Neuronal stem cell (in vitro differentiated cells): ENCODE results near the gene PAIP2B.

ENCODE experiments used
- DNase-seq: peaks from one replicate; pipeline ENCODE4 v3.0.0-alpha.2; 2013; ENCODE audit warnings: low spot score
- H2AFZ ChIP-seq: one replicate; pipeline ENCODE4 v1.6.1; 2013; ENCODE audit warnings: mild to moderate bottlenecking, low read length, inconsistent platforms
- H2AK5ac ChIP-seq: 2 replicates; pipeline ENCODE4 v1.6.1; 2013; ENCODE audit warnings: low read depth, mild to moderate bottlenecking, inconsistent platforms, low read length, moderate library complexity, mixed read lengths
- H2BK120ac ChIP-seq: 2 replicates; pipeline ENCODE4 v1.6.1; 2013; ENCODE audit warnings: low read depth, mild to moderate bottlenecking, inconsistent platforms, low read length, moderate library complexity, mixed read lengths
- H2BK12ac ChIP-seq: one replicate; pipeline ENCODE4 v1.6.1; 2013; ENCODE audit warnings: low read length, inconsistent platforms
- H2BK15ac ChIP-seq: 2 replicates; pipeline ENCODE4 v1.6.1; 2013; ENCODE audit warnings: mild to moderate bottlenecking, low read length, inconsistent platforms, mixed read lengths
- H2BK5ac ChIP-seq: one replicate; pipeline ENCODE4 v1.6.1; 2013; ENCODE audit warnings: inconsistent platforms, mild to moderate bottlenecking, low read length, moderate library complexity
- H3K14ac ChIP-seq: one replicate; pipeline ENCODE4 v1.6.1; 2013; ENCODE audit warnings: low read length, inconsistent platforms
- H3K18ac ChIP-seq: 2 replicates; pipeline ENCODE4 v1.6.1; 2013; ENCODE audit warnings: low read length, inconsistent platforms
- H3K23ac ChIP-seq: 2 replicates; pipeline ENCODE4 v1.6.1; 2013; ENCODE audit warnings: low read depth, mild to moderate bottlenecking, mixed read lengths, low read length, inconsistent platforms; ENCODE audit not compliant: poor library complexity
- H3K27ac ChIP-seq: replicated peaks from 3 replicates; pipeline ENCODE4 v1.5.1; 2013; ENCODE audit warnings: low read length, inconsistent platforms
- H3K27me3 ChIP-seq, 3 experiments: 2 replicates each; pipeline ENCODE4 v1.6.1; 2013; ENCODE audit warnings: low read length in 3 of 3, mild to moderate bottlenecking in 2 of 3, inconsistent platforms in 1 of 3, low read depth in 1 of 3, mixed read lengths in 1 of 3, moderate library complexity in 1 of 3; ENCODE audit not compliant: control insufficient read depth in 3 of 3, insufficient read depth in 3 of 3
- H3K36me3 ChIP-seq, 2 donors: replicated peaks in 1 of 2; 2 replicates each; pipeline ENCODE4 v1.6.1; 2013; ENCODE audit warnings: low read length in 2 of 2; ENCODE audit not compliant: control insufficient read depth in 2 of 2, insufficient read depth in 2 of 2
- H3K4ac ChIP-seq: 2 replicates; pipeline ENCODE4 v1.6.1; 2013; ENCODE audit warnings: inconsistent platforms, mild to moderate bottlenecking, low read length, moderate library complexity
- H3K4me1 ChIP-seq, 2 donors: 1 replicate in 1 of 2; 2 replicates in 1 of 2; pipeline ENCODE4 v1.6.1; 2013; ENCODE audit warnings: low read length in 2 of 2, low read depth in 1 of 2; ENCODE audit not compliant: control insufficient read depth in 2 of 2, insufficient read depth in 1 of 2
- H3K4me2 ChIP-seq: one replicate; pipeline ENCODE4 v1.6.1; 2013; ENCODE audit warnings: mild to moderate bottlenecking, low read length, inconsistent platforms; ENCODE audit not compliant: insufficient read depth, poor library complexity, severe bottlenecking
- H3K4me3 ChIP-seq, 2 donors: 2 replicates each; pipeline ENCODE4 v1.5.1; 2013; ENCODE audit warnings: low read length in 2 of 2, mild to moderate bottlenecking in 2 of 2, inconsistent platforms in 1 of 2, moderate library complexity in 1 of 2
- H3K79me1 ChIP-seq: one replicate; pipeline ENCODE4 v1.6.1; 2013; ENCODE audit warnings: low read depth, mild to moderate bottlenecking, inconsistent platforms, low read length, moderate library complexity
- H3K9ac ChIP-seq: one replicate; pipeline ENCODE4 v1.6.1; 2013; ENCODE audit warnings: mild to moderate bottlenecking, low read depth, low read length, inconsistent platforms; ENCODE audit not compliant: poor library complexity
- H3K9me3 ChIP-seq, 2 donors: replicated peaks in 1 of 2; 2 replicates each; pipeline versions ENCODE3 to v1.6.1; 2013; ENCODE audit warnings: low read length in 2 of 2, mild to moderate bottlenecking in 2 of 2, inconsistent platforms in 1 of 2, low read depth in 1 of 2, mixed read lengths in 1 of 2, moderate library complexity in 1 of 2; ENCODE audit not compliant: control insufficient read depth in 2 of 2, insufficient read depth in 1 of 2
- H4K8ac ChIP-seq: one replicate; pipeline ENCODE4 v1.6.1; 2013; ENCODE audit warnings: low read depth, mild to moderate bottlenecking, inconsistent platforms, low read length, moderate library complexity
- H4K91ac ChIP-seq: one replicate; pipeline ENCODE4 v1.6.1; 2013; ENCODE audit warnings: low read length, low read depth, mild to moderate bottlenecking, inconsistent platforms; ENCODE audit not compliant: poor library complexity
- WGBS, 2 donors: extraction: QIAGEN DNeasy Blood & Tissue Kit; methylation state at CpG; one replicate each; pipeline ENCODE4 v1.1.7; 2013; ENCODE audit warnings: missing lambda C conversion rate in 2 of 2, mixed read lengths in 1 of 2; ENCODE audit not compliant: insufficient read length in 2 of 2, insufficient replicate concordance in 1 of 2; ENCODE audit errors: extremely low coverage in 2 of 2; 5-methylcytosine and 5-hydroxymethylcytosine counted together

Gene PAIP2B

DNA sequence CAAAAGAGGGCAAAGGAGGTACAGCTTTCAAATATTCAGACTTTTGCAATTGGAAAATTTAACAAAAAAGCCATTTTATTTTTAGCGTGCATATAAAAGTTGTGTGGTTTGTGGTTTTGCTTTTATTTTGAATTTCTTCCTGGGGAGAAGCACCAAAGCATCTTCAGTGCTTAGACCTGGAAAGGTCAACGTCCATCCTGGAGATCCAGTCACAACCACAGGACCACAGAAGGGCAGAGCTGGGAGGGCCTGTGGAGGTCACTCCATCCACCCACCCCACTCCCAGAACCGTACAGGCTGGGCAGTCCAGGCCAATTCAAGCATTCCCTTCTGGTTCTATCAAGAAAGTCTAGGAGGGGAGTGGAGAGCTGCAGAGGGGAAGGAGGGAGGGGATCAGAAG lies 52.7 kb downstream of the PAIP2B start:
- Histone ChIP-seq H3K36me3 (no peaks in the 10 kb centered on the region), H2AFZ (no peak overlapping the region), H3K9me3 (no peaks in the 10 kb centered on the region), H3K23ac (no peak overlapping the region), H2BK5ac (no peak overlapping the region), H3K14ac (no peak overlapping the region), H3K4me3 (no peak overlapping the region), H4K8ac (no peak overlapping the region), H3K27ac (no peak overlapping the region), H3K27me3 (peaks cover 0 to 23% (median 0%) of the 10 kb centered on the region in 3 experiments), H2AK5ac (no peak overlapping the region), H2BK120ac (no peak overlapping the region), H2BK15ac (no peak overlapping the region), H3K18ac (no peak overlapping the region), H3K79me1 (no peaks in the 10 kb centered on the region), H3K4me1 (peaks cover 0 to 2% of the 10 kb centered on the region in 2 donors), H3K4me2 (no peak overlapping the region), H3K9ac (no peak overlapping the region), H2BK12ac (no peak overlapping the region), H4K91ac (no peak overlapping the region), H3K4ac (no peak overlapping the region)
- DNase-seq = no peak
- WGBS, 2 donors = no CpG with 5 or more reads among the region's 3 CpGs

DNA sequence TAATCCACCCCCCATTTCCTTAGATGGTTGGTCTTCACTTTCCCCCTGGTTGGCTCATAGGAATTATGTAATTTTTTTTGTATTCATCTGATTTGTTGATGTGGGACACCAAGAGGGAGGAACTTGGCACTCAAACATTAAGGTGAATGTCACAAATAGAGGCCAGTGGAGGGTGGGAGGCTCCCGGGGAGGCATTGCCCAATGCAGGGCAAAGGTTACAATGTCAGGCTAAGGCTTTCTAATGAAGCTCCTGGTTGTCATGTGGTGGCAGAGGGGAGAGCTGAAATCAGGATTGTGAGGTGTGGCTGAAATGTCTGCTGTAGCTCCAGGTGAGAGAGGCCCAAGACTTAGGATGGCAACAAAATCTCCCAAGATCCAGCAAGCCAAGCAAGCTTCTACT lies 53.8 kb downstream of the PAIP2B start:
- no peak overlapping the region for H2BK12ac ChIP-seq
- H2BK15ac ChIP-seq = no peak overlapping the region
- H4K8ac ChIP-seq = no peak overlapping the region
- peaks cover 0 to 2% of the 10 kb centered on the region in 2 donors for H3K4me1 ChIP-seq
- H3K4me2 ChIP-seq = no peak overlapping the region
- WGBS, 2 donors = no CpG with 5 or more reads among the region's 1 CpG
- H2AFZ ChIP-seq = no peak overlapping the region
- no peak overlapping the region for H3K4ac ChIP-seq
- peaks cover 0 to 23% (median 0%) of the 10 kb centered on the region in 3 experiments for H3K27me3 ChIP-seq
- no peak overlapping the region for H3K9ac ChIP-seq
- H3K14ac ChIP-seq = no peak overlapping the region
- H3K18ac ChIP-seq = no peak overlapping the region
- no peak overlapping the region for H2BK5ac ChIP-seq
- H3K36me3 ChIP-seq = no peaks in the 10 kb centered on the region
- no peak overlapping the region for H4K91ac ChIP-seq
- H2AK5ac ChIP-seq = no peak overlapping the region
- H3K4me3 ChIP-seq = peak overlapping the region in 1 of 2 donors; percentile 20
- no peaks in the 10 kb centered on the region for H3K9me3 ChIP-seq
- no peaks in the 10 kb centered on the region for H3K79me1 ChIP-seq
- H2BK120ac ChIP-seq = no peak overlapping the region
- DNase-seq = no peak
- no peak overlapping the region for H3K27ac ChIP-seq
- no peak overlapping the region for H3K23ac ChIP-seq

GRCh38 chr2:71166812-71167211 lies 60.1 kb downstream of the PAIP2B start:
- H3K9ac ChIP-seq = no peak overlapping the region
- no peak overlapping the region for H2BK120ac ChIP-seq
- H3K4ac ChIP-seq = no peak overlapping the region
- peak overlapping the region; percentile 11 for H2AFZ ChIP-seq
- H4K8ac ChIP-seq = no peak overlapping the region
- peak overlapping the region; percentile 48 for H3K18ac ChIP-seq
- no peak overlapping the region for H3K27ac ChIP-seq
- no peak overlapping the region for H3K23ac ChIP-seq
- H3K14ac ChIP-seq = no peak overlapping the region
- H3K9me3 ChIP-seq = no peaks in the 10 kb centered on the region
- no peaks in the 10 kb centered on the region for H3K79me1 ChIP-seq
- H2BK5ac ChIP-seq = no peak overlapping the region
- no peaks in the 10 kb centered on the region for H3K36me3 ChIP-seq
- no CpG with 5 or more reads among the region's 3 CpGs for WGBS, 2 donors
- no peak overlapping the region for H4K91ac ChIP-seq
- H3K27me3 ChIP-seq = peaks cover 0 to 17% (median 0%) of the 10 kb centered on the region in 3 experiments
- H2BK12ac ChIP-seq = no peak overlapping the region
- no peak for DNase-seq
- H2AK5ac ChIP-seq = peak overlapping the region; percentile 82
- H3K4me2 ChIP-seq = no peak overlapping the region
- no peak overlapping the region for H2BK15ac ChIP-seq
- no peak overlapping the region for H3K4me3 ChIP-seq
- H3K4me1 ChIP-seq = no peaks in the 10 kb centered on the region

- H3K79me1 ChIP-seq = no peaks in the 10 kb centered on the region
- no peaks in the 10 kb centered on the region for H3K36me3 ChIP-seq
- no peak overlapping the region for H3K23ac ChIP-seq
- no peak overlapping the region for H3K4me2 ChIP-seq
- H4K8ac ChIP-seq = no peak overlapping the region
- peak overlapping the region; percentile 77 for H3K18ac ChIP-seq
- no peak overlapping the region for H2BK12ac ChIP-seq
- H3K9me3 ChIP-seq = no peaks in the 10 kb centered on the region
- peak overlapping the region; percentile 57 for H2AFZ ChIP-seq
- H3K4me1 ChIP-seq = peaks cover 4 to 7% of the 10 kb centered on the region in 2 donors
- WGBS, 2 donors = no CpG with 5 or more reads among the region's 16 CpGs
- peak overlapping the region; percentile 27 for H3K9ac ChIP-seq
- H4K91ac ChIP-seq = no peak overlapping the region
- no peak overlapping the region for H3K4me3 ChIP-seq
- H2AK5ac ChIP-seq = no peak overlapping the region
- H2BK5ac ChIP-seq = no peak overlapping the region
- no peak overlapping the region for H3K27ac ChIP-seq
- DNase-seq = peak; percentile 77
- no peak overlapping the region for H3K4ac ChIP-seq
- H3K14ac ChIP-seq = no peak overlapping the region
- no peak overlapping the region for H2BK15ac ChIP-seq
- H2BK120ac ChIP-seq = no peak overlapping the region
- H3K27me3 ChIP-seq = peaks cover 0 to 8% (median 0%) of the 10 kb centered on the region in 3 experiments
These were observed 69.6 kb downstream of the PAIP2B start for GRCh38 chr2:71157124-71157793.
